Naive B cell (primary cell): ENCODE data around the gene PIPOX. TPM values are rescaled to one million over a fixed set of nuclear protein-coding genes. Genes with fewer than 3 reads are reported as not detected.

Experiments used
- ATAC-seq, 2 donors: fragments of 150-1000 bp; cut with Tn5 transposase; 2 replicates each; pipeline ENCODE4 v1.10.0; 2021; ENCODE audit warnings: low read depth in 2 of 2, mild to moderate bottlenecking in 2 of 2, moderate library complexity in 2 of 2
- DNase-seq: peaks from one replicate; pipeline ENCODE4 v3.0.0; 2022
- H3K27ac Mint-ChIP-seq, 6 donors: one replicate each; pipeline ENCODE4 v1.8.0; 2020 to 2022; ENCODE audit warnings: mild to moderate bottlenecking in 6 of 6, mixed read lengths in 6 of 6, moderate library complexity in 5 of 6, inconsistent platforms in 2 of 6
- H3K27me3 Mint-ChIP-seq, 3 donors: one replicate each; pipeline ENCODE4 v1.8.0; 2021 to 2022; ENCODE audit warnings: mixed read lengths in 3 of 3, mild to moderate bottlenecking in 1 of 3
- H3K36me3 Mint-ChIP-seq, 2 donors: one replicate each; pipeline ENCODE4 v1.8.0; 2020 to 2022; ENCODE audit warnings: mixed read lengths in 2 of 2, inconsistent platforms in 1 of 2, mild to moderate bottlenecking in 1 of 2
- H3K4me1 Mint-ChIP-seq, 3 donors: one replicate each; pipeline ENCODE4 v1.8.0; 2020 to 2022; ENCODE audit warnings: mixed read lengths in 3 of 3, inconsistent platforms in 1 of 3, mild to moderate bottlenecking in 1 of 3, moderate library complexity in 1 of 3
- H3K4me3 Mint-ChIP-seq, 8 donors: one replicate each; pipeline ENCODE4 v1.8.0; 2020 to 2022; ENCODE audit warnings: mild to moderate bottlenecking in 8 of 8, mixed read lengths in 8 of 8, moderate library complexity in 8 of 8, inconsistent platforms in 2 of 8
- H3K9me3 Mint-ChIP-seq, 7 donors: one replicate each; pipeline ENCODE4 v1.8.0; 2020 to 2022; ENCODE audit warnings: mixed read lengths in 7 of 7, mild to moderate bottlenecking in 5 of 7, inconsistent platforms in 2 of 7, moderate library complexity in 1 of 7
- polyA plus RNA-seq, 6 donors: library from polyadenylated mRNA; unstranded; fragments of 300-500 nt; fragmentation: Illumina TruSeq; gene quantifications; one replicate each; pipeline ENCODE4 v1.2.3, GENCODE V29; 2021; ENCODE audit warnings: low read depth in 6 of 6

Gene PIPOX
- polyA plus RNA-seq, 6 donors from 2014 or later: 0.23 to 2.8 (median 0.98) TPM

- DNase-seq (no peak), ATAC-seq (no peak)
- peaks cover 0 to 4% (median 0%) of the 10 kb centered on the region in 7 donors for H3K9me3 Mint-ChIP-seq
- H3K4me1 Mint-ChIP-seq: peaks cover 0 to 4% (median 4%) of the 10 kb centered on the region in 3 donors
- no peak overlapping the region for H3K27ac Mint-ChIP-seq
- H3K27me3 Mint-ChIP-seq: peaks cover 50 to 82% (median 80%) of the 10 kb centered on the region in 3 donors
- peaks cover 0 to 10% of the 10 kb centered on the region in 2 donors for H3K36me3 Mint-ChIP-seq
- no peak overlapping the region for H3K4me3 Mint-ChIP-seq
Measured at GRCh38 chr17:29007860-29008455, 35.0 kb upstream of the PIPOX start.

GRCh38 chr17:29008591-29008990 lies 34.4 kb upstream of the PIPOX start:
- Mint-ChIP-seq H3K9me3 (peaks cover 0 to 4% (median 0%) of the 10 kb centered on the region in 7 donors), H3K4me3 (no peak overlapping the region), H3K27me3 (peaks cover 51 to 76% (median 74%) of the 10 kb centered on the region in 3 donors), H3K27ac (no peak overlapping the region), H3K4me1 (peaks cover 0 to 4% (median 4%) of the 10 kb centered on the region in 3 donors), H3K36me3 (peaks cover 0 to 10% of the 10 kb centered on the region in 2 donors)
- ATAC-seq: peak in 1 of 2 donors; percentile 21
- DNase-seq: no peak

- Mint-ChIP-seq H3K4me3 (no peak overlapping the region), H3K27me3 (peaks cover 57 to 71% (median 70%) of the 10 kb centered on the region in 3 donors), H3K4me1 (peaks cover 0 to 4% (median 0%) of the 10 kb centered on the region in 3 donors), H3K27ac (peak overlapping the region in 1 of 6 donors; percentile 42), H3K36me3 (no peaks in the 10 kb centered on the region), H3K9me3 (peaks cover 0 to 4% (median 0%) of the 10 kb centered on the region in 7 donors)
- ATAC-seq (no peak), DNase-seq (no peak)
Measured at GRCh38 chr17:29010129-29010528, 32.8 kb upstream of the PIPOX start.

GRCh38 chr17:29010586-29010985 lies 32.4 kb upstream of the PIPOX start:
- peaks cover 0 to 4% (median 0%) of the 10 kb centered on the region in 3 donors for H3K4me1 Mint-ChIP-seq
- peaks cover 60 to 71% (median 71%) of the 10 kb centered on the region in 3 donors for H3K27me3 Mint-ChIP-seq
- peaks cover 0 to 4% (median 0%) of the 10 kb centered on the region in 7 donors for H3K9me3 Mint-ChIP-seq
- DNase-seq: no peak
- peak overlapping the region in 1 of 6 donors; percentile 42 for H3K27ac Mint-ChIP-seq
- ATAC-seq: no peak
- no peak overlapping the region for H3K4me3 Mint-ChIP-seq
- H3K36me3 Mint-ChIP-seq: no peaks in the 10 kb centered on the region

GRCh38 chr17:29012535-29012934 lies 30.4 kb upstream of the PIPOX start:
- Mint-ChIP-seq H3K9me3 (peaks cover 0 to 2% (median 0%) of the 10 kb centered on the region in 7 donors), H3K4me1 (no peaks in the 10 kb centered on the region), H3K36me3 (no peaks in the 10 kb centered on the region), H3K27me3 (peaks cover 68 to 81% (median 71%) of the 10 kb centered on the region in 3 donors), H3K27ac (no peak overlapping the region), H3K4me3 (no peak overlapping the region)
- no peak for ATAC-seq
- no peak for DNase-seq

GRCh38 chr17:29014716-29015115 lies 28.2 kb upstream of the PIPOX start:
- Mint-ChIP-seq H3K27me3 (peaks cover 69 to 81% (median 77%) of the 10 kb centered on the region in 3 donors), H3K4me1 (peaks cover 10 to 12% (median 11%) of the 10 kb centered on the region in 3 donors), H3K9me3 (peaks cover 0 to 2% (median 0%) of the 10 kb centered on the region in 7 donors), H3K36me3 (no peaks in the 10 kb centered on the region), H3K27ac (no peak overlapping the region), H3K4me3 (no peak overlapping the region)
- ATAC-seq (no peak), DNase-seq (no peak)

- H3K4me3 Mint-ChIP-seq: no peak overlapping the region
- DNase-seq: no peak
- H3K27me3 Mint-ChIP-seq: peaks cover 71 to 77% (median 72%) of the 10 kb centered on the region in 3 donors
- ATAC-seq: no peak
- peaks cover 0 to 5% of the 10 kb centered on the region in 2 donors for H3K36me3 Mint-ChIP-seq
- H3K4me1 Mint-ChIP-seq: peaks cover 11 to 15% (median 12%) of the 10 kb centered on the region in 3 donors
- H3K27ac Mint-ChIP-seq: no peak overlapping the region
- H3K9me3 Mint-ChIP-seq: peaks cover 0 to 1% (median 0%) of the 10 kb centered on the region in 7 donors
Measured at GRCh38 chr17:29016345-29017210, 26.4 kb upstream of the PIPOX start.

- Mint-ChIP-seq H3K4me3 (peak overlapping the region in 7 of 8 donors; percentile 19 to 77 (median 51)), H3K27ac (peak overlapping the region in 2 of 6 donors; percentile 49 to 71), H3K36me3 (peaks cover 0 to 5% of the 10 kb centered on the region in 2 donors), H3K9me3 (no peaks in the 10 kb centered on the region), H3K27me3 (peaks cover 70 to 85% (median 83%) of the 10 kb centered on the region in 3 donors), H3K4me1 (peaks cover 11 to 15% (median 12%) of the 10 kb centered on the region in 3 donors)
- DNase-seq: no peak
- ATAC-seq: peak in 1 of 2 donors; percentile 9
Measured at GRCh38 chr17:29018788-29019474, 24.0 kb upstream of the PIPOX start.

- Mint-ChIP-seq H3K27ac (peak overlapping the region in 2 of 6 donors; percentile 49 to 71), H3K4me1 (peaks cover 11 to 15% (median 12%) of the 10 kb centered on the region in 3 donors), H3K36me3 (peaks cover 0 to 5% of the 10 kb centered on the region in 2 donors), H3K4me3 (peak overlapping the region in 6 of 8 donors; percentile 19 to 63 (median 44)), H3K27me3 (peaks cover 70 to 85% (median 83%) of the 10 kb centered on the region in 3 donors), H3K9me3 (no peaks in the 10 kb centered on the region)
- ATAC-seq (peak; percentile 37 to 58), DNase-seq (no peak)
Measured at GRCh38 chr17:29019475-29020181, 23.3 kb upstream of the PIPOX start.

GRCh38 chr17:29020576-29020975 lies 22.4 kb upstream of the PIPOX start:
- no peaks in the 10 kb centered on the region for H3K9me3 Mint-ChIP-seq
- no peak overlapping the region for H3K27ac Mint-ChIP-seq
- no peak overlapping the region for H3K4me3 Mint-ChIP-seq
- DNase-seq: no peak
- ATAC-seq: no peak
- peaks cover 11 to 15% (median 12%) of the 10 kb centered on the region in 3 donors for H3K4me1 Mint-ChIP-seq
- peaks cover 67 to 85% (median 81%) of the 10 kb centered on the region in 3 donors for H3K27me3 Mint-ChIP-seq
- peaks cover 0 to 5% of the 10 kb centered on the region in 2 donors for H3K36me3 Mint-ChIP-seq

GRCh38 chr17:29021226-29021625 lies 21.7 kb upstream of the PIPOX start:
- Mint-ChIP-seq H3K4me1 (peaks cover 11 to 15% (median 12%) of the 10 kb centered on the region in 3 donors), H3K36me3 (peaks cover 0 to 5% of the 10 kb centered on the region in 2 donors), H3K27ac (no peak overlapping the region), H3K4me3 (peak overlapping the region in 1 of 8 donors; percentile 3), H3K27me3 (peaks cover 71 to 87% (median 78%) of the 10 kb centered on the region in 3 donors), H3K9me3 (no peaks in the 10 kb centered on the region)
- DNase-seq (no peak), ATAC-seq (no peak)

GRCh38 chr17:29022074-29022473 lies 20.9 kb upstream of the PIPOX start:
- Mint-ChIP-seq H3K9me3 (no peaks in the 10 kb centered on the region), H3K27ac (no peak overlapping the region), H3K36me3 (peaks cover 0 to 5% of the 10 kb centered on the region in 2 donors), H3K27me3 (peaks cover 67 to 86% (median 78%) of the 10 kb centered on the region in 3 donors), H3K4me1 (peaks cover 11 to 15% (median 12%) of the 10 kb centered on the region in 3 donors), H3K4me3 (no peak overlapping the region)
- DNase-seq (no peak), ATAC-seq (no peak)
